Keratinocyte (primary cell): ENCODE data around the gene HLA-DQA1.

Experiments used
- CTCF ChIP-seq, 3 experiments: IDR thresholded peaks in 1 of 3; conservative IDR thresholded peaks in 1 of 3; optimal IDR thresholded peaks in 1 of 3; 2 replicates in 2 of 3; 3 replicates in 1 of 3; pipeline versions ENCODE3 to v1.5.1; 2011; ENCODE audit warnings: low read length in 3 of 3, mild to moderate bottlenecking in 3 of 3, moderate library complexity in 2 of 3, control low read depth in 1 of 3, inconsistent platforms in 1 of 3; ENCODE audit not compliant: insufficient read depth in 2 of 3; ENCODE audit errors: extremely low read depth in 1 of 3
- EZH2 ChIP-seq: IDR thresholded peaks from one replicate; pipeline ENCODE4 v1.6.1; 2012; ENCODE audit warnings: inconsistent platforms, mild to moderate bottlenecking, low read length, moderate library complexity

- TF ChIP-seq EZH2 (no peak), CTCF (optimal IDR thresholded peaks at IDR 0.05 in 1 of 3, IDR thresholded peaks at IDR 0.05 in 1 of 3, conservative IDR thresholded peaks at IDR 0.05 in 1 of 3; ENCODE audit: extremely low read depth in 1 of 3, insufficient read depth in 2 of 3, low read length in 3 of 3) (no peak)
Observed at GRCh38 chr6:32659856-32660595, 22.8 kb downstream of the HLA-DQA1 start.
